Measurements from ENCODE around the gene PIP4K2A. TPM values are rescaled to one million over a fixed set of nuclear protein-coding genes. Genes with fewer than 3 reads are reported as not detected.

The PIP4K2A gene
- total and polyA plus RNA-seq, 9 donors = 4.3 to 85.6 (median 18.4) TPM

DNA sequence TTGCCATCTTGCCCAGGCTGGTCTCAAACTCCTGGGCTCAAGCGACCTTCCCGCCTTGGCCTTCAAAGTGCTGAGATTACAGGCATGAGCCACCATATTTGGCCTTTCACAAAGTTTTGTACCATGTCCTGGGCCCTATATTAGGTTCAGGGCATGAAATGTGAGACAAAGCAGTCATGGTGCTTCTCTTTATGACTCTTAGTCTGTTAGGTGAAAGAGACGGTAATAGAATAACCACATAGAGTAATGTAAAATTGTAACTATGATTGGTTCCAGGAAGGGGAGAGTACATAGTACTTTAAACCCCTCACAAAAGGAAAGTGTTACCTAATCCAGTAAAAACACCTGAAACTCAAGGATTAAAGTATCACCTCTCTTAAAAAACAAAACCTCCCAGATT, 224.4 kb downstream of the PIP4K2A start:
- H3K27ac ChIP-seq = no peak overlapping the region
- no peak overlapping the region for H3K4me3 ChIP-seq
- TF ChIP-seq, protein P1, sequence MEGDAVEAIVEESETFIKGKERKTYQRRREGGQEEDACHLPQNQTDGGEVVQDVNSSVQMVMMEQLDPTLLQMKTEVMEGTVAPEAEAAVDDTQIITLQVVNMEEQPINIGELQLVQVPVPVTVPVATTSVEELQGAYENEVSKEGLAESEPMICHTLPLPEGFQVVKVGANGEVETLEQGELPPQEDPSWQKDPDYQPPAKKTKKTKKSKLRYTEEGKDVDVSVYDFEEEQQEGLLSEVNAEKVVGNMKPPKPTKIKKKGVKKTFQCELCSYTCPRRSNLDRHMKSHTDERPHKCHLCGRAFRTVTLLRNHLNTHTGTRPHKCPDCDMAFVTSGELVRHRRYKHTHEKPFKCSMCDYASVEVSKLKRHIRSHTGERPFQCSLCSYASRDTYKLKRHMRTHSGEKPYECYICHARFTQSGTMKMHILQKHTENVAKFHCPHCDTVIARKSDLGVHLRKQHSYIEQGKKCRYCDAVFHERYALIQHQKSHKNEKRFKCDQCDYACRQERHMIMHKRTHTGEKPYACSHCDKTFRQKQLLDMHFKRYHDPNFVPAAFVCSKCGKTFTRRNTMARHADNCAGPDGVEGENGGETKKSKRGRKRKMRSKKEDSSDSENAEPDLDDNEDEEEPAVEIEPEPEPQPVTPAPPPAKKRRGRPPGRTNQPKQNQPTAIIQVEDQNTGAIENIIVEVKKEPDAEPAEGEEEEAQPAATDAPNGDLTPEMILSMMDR (IDR thresholded peaks at IDR 0.05) = no peak
- TF ChIP-seq POLR2A (IDR thresholded peaks at IDR 0.05) (no peak), EP300 (IDR thresholded peaks at IDR 0.05) (no peak)
- DNase-seq = no peak
- H3K4me1 ChIP-seq (ENCODE audit: insufficient read depth) = no peaks in the 10 kb centered on the region
- intact Hi-C loops (cut with DNase I) = loop anchor here in 1 of 4 donors (5.0 kb wide), 1 partner anchor 78 kb away; no protein-coding TSS in a partner anchor
- no peaks in the 10 kb centered on the region for H3K27me3 ChIP-seq
- H3K9me3 ChIP-seq = no peaks in the 10 kb centered on the region
- WGBS, 3 donors = 88 to 95% (median 90%) methylated on average over 3 of the region's 3 CpGs
- H3K36me3 ChIP-seq = no peaks in the 10 kb centered on the region

GRCh38 chr10:22489467-22489866, 224.9 kb downstream of the PIP4K2A start:
- H3K27me3 ChIP-seq = no peaks in the 10 kb centered on the region
- no peak for DNase-seq
- no peak overlapping the region for H3K4me3 ChIP-seq
- no peak for TF ChIP-seq POLR2A (IDR thresholded peaks at IDR 0.05)
- TF ChIP-seq EP300 (IDR thresholded peaks at IDR 0.05) = no peak
- TF ChIP-seq, protein P1 (IDR thresholded peaks at IDR 0.05) = no peak
- no peaks in the 10 kb centered on the region for H3K9me3 ChIP-seq
- intact Hi-C loops (cut with DNase I) = loop anchor here in 1 of 4 donors (5.0 kb wide), 1 partner anchor 77 kb away; no protein-coding TSS in a partner anchor
- 77 to 80% (median 79%) methylated on average over 4 of the region's 4 CpGs for WGBS, 3 donors
- H3K36me3 ChIP-seq = no peaks in the 10 kb centered on the region
- H3K4me1 ChIP-seq (ENCODE audit: insufficient read depth) = no peaks in the 10 kb centered on the region
- H3K27ac ChIP-seq = no peak overlapping the region

- no peaks in the 10 kb centered on the region for H3K36me3 ChIP-seq
- H3K9me3 ChIP-seq = no peaks in the 10 kb centered on the region
- no peaks in the 10 kb centered on the region for H3K4me1 ChIP-seq (ENCODE audit: insufficient read depth)
- no peaks in the 10 kb centered on the region for H3K27me3 ChIP-seq
- H3K27ac ChIP-seq = no peak overlapping the region
- DNase-seq = no peak
- TF ChIP-seq, protein P1 (IDR thresholded peaks at IDR 0.05) = no peak
- TF ChIP-seq POLR2A (IDR thresholded peaks at IDR 0.05) (no peak), EP300 (IDR thresholded peaks at IDR 0.05) (no peak)
- H3K4me3 ChIP-seq = no peak overlapping the region
- 3 to 6% (median 4%) methylated on average over 1 of the region's 1 CpG for WGBS, 3 donors
- intact Hi-C loops (cut with DNase I) = loop anchor here in 1 of 4 donors (5.0 kb wide), 1 partner anchor 74 kb away; no protein-coding TSS in a partner anchor
These were observed 227.9 kb downstream of the PIP4K2A start for GRCh38 chr10:22486431-22486830.

Other genes with a start within 250 kb of the PIP4K2A start
- 10 to 100 TPM in 1 of 7 donors, 1 to 10 TPM in 4, not detected in 2; 1.6 to 39.8 (median 3.0) TPM for gene ARMC3, start 213.5 kb upstream of the PIP4K2A start, total RNA-seq
- gene ARMC3, start 213.5 kb upstream of the PIP4K2A start, polyA plus RNA-seq = not detected